Measurements from ENCODE around the gene WDFY4. TPM values are rescaled to one million over a fixed set of nuclear protein-coding genes. Genes with fewer than 3 reads are reported as not detected.

The WDFY4 gene
- total and polyA plus RNA-seq, 2 of the 13 experiments (the other 11 are each of a cell fraction or from before 2014, with no cell fraction given), result not detected

DNA sequence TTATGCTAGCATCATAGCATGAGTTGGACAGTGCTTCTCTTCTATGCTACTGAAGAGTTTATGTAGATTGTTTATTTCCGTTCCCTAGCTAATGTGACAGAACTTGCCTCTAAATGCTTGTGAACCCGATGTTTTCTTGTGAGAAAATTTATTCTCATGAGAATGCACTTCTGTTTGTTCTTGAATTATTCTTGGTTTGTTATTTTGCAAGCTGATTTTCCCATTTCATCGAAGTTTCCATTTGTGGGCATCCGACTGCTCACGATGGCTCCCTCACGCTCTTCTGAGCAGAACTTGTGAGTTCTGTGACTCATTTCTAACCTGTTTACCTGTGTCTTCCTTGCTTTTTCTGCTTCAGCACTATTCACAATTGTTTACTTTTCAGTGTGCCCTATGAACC, 59.9 kb downstream of the WDFY4 start:
- ChIA-PET POLR2A (no interaction called here), CTCF (ENCODE audit: low intra/inter-chr PET ratio, low total read pairs) (no interaction called here)
- no peaks in the 10 kb centered on the region for H3K4me1 ChIP-seq (ENCODE audit: insufficient read depth, low read length)
- peaks cover 0 to 3% of the 10 kb centered on the region in 2 experiments; a peak in 2 of 5 replicates for H3K27me3 ChIP-seq (ENCODE audit: control insufficient read depth in 1 of 2, insufficient read depth in 2 of 2, low read length in 2 of 2)
- H3K36me3 ChIP-seq (replicated peaks in 1 of 2; ENCODE audit: control insufficient read depth in 1 of 2, insufficient read depth in 2 of 2, low read length in 2 of 2), result no peaks in the 10 kb centered on the region
- no peak for DNase-seq (ENCODE audit: low spot score)
- no peak overlapping the region for H3K4me3 ChIP-seq (replicated peaks in 1 of 3; ENCODE audit: insufficient read depth in 1 of 3, low read depth in 2 of 3, low read length in 3 of 3)
- no peaks in the 10 kb centered on the region for H3K79me2 ChIP-seq (ENCODE audit: insufficient read depth, low read length)
- no peak for FAIRE-seq
- no peak overlapping the region for H3K27ac ChIP-seq (ENCODE audit: extremely low read length, insufficient read depth, low read length)
- intact Hi-C loops (cut with micrococcal nuclease; ENCODE audit: unreplicated experiment) (loop anchor here (10.0 kb wide), 1 partner anchor 80 kb away; no protein-coding TSS in a partner anchor), in situ Hi-C loops (cut with HindIII; ENCODE audit: extremely low pct_ligation_motif_present, low pct_unique_long_range_greater_than_20kb) (no loop called here)
- no peak overlapping the region for H3K4me2 ChIP-seq (ENCODE audit: low read depth, low read length)
- no peak overlapping the region for H2AFZ ChIP-seq (ENCODE audit: low read length)
- TF ChIP-seq ZNF614 (CRISPR knock-in tag; IDR thresholded peaks at IDR 0.05; ENCODE audit: borderline replicate concordance), result no peak
- TF ChIP-seq FOXP1 (IDR thresholded peaks at IDR 0.05), result no peak
- TF ChIP-seq FOXP1 (CRISPR knock-in tag; IDR thresholded peaks at IDR 0.05), result 0 out of 2 replicates have a peak, but pooled peaks have one; percentile 12
- no peak for ATAC-seq
- WGBS (ENCODE audit: low lambda C conversion rate), result 29% methylated on average over 6 of the region's 6 CpGs
- BruUV-seq (replicated peaks), result no TSS peak
- H3K9me3 ChIP-seq (ENCODE audit: low read length), result no peaks in the 10 kb centered on the region
- no peaks in the 10 kb centered on the region for H4K20me1 ChIP-seq (ENCODE audit: insufficient read depth, low read length)
- H3K9ac ChIP-seq (ENCODE audit: insufficient read depth, low read depth, low read length), result no peak overlapping the region

DNA sequence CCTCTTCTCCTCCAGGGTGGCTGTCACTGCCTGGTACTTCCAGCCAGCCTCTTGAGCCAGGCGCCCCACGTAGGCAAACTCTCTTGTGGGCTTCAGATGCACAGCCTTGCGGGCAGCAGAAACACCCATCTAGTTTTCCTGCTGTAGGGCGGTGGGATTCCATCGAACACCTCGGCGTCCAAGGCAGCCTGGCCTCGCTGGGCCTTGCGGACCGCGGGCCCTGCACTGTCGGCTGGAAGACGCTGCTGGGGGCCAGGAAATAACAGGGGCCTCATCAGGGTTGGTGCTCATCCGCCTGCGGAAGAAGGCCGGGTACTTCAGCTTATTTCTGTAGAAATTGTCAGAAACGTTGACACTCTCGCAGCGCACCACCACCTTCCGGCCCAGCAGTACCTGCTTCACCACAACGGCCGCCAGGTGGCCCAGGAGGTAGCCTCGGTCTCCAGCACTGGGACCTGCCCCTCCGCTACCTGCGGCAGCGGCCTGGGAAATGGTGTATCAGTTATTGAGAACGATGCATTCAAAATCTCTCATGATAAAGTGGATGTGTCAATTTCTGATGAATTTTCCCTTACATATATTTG, 61.1 kb downstream of the WDFY4 start:
- TF ChIP-seq, protein P1, sequence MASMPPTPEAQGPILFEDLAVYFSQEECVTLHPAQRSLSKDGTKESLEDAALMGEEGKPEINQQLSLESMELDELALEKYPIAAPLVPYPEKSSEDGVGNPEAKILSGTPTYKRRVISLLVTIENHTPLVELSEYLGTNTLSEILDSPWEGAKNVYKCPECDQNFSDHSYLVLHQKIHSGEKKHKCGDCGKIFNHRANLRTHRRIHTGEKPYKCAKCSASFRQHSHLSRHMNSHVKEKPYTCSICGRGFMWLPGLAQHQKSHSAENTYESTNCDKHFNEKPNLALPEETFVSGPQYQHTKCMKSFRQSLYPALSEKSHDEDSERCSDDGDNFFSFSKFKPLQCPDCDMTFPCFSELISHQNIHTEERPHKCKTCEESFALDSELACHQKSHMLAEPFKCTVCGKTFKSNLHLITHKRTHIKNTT (CRISPR knock-in tag; IDR thresholded peaks at IDR 0.05), result no peak
- TF ChIP-seq, protein P2, sequence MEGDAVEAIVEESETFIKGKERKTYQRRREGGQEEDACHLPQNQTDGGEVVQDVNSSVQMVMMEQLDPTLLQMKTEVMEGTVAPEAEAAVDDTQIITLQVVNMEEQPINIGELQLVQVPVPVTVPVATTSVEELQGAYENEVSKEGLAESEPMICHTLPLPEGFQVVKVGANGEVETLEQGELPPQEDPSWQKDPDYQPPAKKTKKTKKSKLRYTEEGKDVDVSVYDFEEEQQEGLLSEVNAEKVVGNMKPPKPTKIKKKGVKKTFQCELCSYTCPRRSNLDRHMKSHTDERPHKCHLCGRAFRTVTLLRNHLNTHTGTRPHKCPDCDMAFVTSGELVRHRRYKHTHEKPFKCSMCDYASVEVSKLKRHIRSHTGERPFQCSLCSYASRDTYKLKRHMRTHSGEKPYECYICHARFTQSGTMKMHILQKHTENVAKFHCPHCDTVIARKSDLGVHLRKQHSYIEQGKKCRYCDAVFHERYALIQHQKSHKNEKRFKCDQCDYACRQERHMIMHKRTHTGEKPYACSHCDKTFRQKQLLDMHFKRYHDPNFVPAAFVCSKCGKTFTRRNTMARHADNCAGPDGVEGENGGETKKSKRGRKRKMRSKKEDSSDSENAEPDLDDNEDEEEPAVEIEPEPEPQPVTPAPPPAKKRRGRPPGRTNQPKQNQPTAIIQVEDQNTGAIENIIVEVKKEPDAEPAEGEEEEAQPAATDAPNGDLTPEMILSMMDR (CRISPR knock-in tag; IDR thresholded peaks at IDR 0.05), result peak; percentile 59
- peak; percentile 29; the same call in 1 of the 2 replicates for TF ChIP-seq STAG1 (CRISPR knock-in tag; IDR thresholded peaks at IDR 0.05)
- DNase-seq (ENCODE audit: low spot score), result no peak
- BruUV-seq (replicated peaks), result no TSS peak
- H4K20me1 ChIP-seq (ENCODE audit: insufficient read depth, low read length), result no peaks in the 10 kb centered on the region
- peaks cover 0 to 3% of the 10 kb centered on the region in 2 experiments; a peak in 2 of 5 replicates for H3K27me3 ChIP-seq (ENCODE audit: control insufficient read depth in 1 of 2, insufficient read depth in 2 of 2, low read length in 2 of 2)
- H2AFZ ChIP-seq (ENCODE audit: low read length), result no peak overlapping the region
- POLR2A ChIA-PET, result no interaction called here
- in situ Hi-C loops (cut with HindIII; ENCODE audit: extremely low pct_ligation_motif_present, low pct_unique_long_range_greater_than_20kb), result no loop called here
- WGBS (ENCODE audit: low lambda C conversion rate), result 28% methylated on average over 7 of the region's 27 CpGs
- no peak for FAIRE-seq
- H3K36me3 ChIP-seq (replicated peaks in 1 of 2; ENCODE audit: control insufficient read depth in 1 of 2, insufficient read depth in 2 of 2, low read length in 2 of 2), result no peaks in the 10 kb centered on the region
- H3K4me1 ChIP-seq (ENCODE audit: insufficient read depth, low read length), result no peaks in the 10 kb centered on the region
- no peak overlapping the region for H3K4me3 ChIP-seq (replicated peaks in 1 of 3; ENCODE audit: insufficient read depth in 1 of 3, low read depth in 2 of 3, low read length in 3 of 3)
- H3K27ac ChIP-seq (ENCODE audit: extremely low read length, insufficient read depth, low read length), result no peak overlapping the region
- H3K9me3 ChIP-seq (ENCODE audit: low read length), result no peaks in the 10 kb centered on the region
- CTCF ChIA-PET (ENCODE audit: low intra/inter-chr PET ratio, low total read pairs), result no interaction called here
- H3K79me2 ChIP-seq (ENCODE audit: insufficient read depth, low read length), result no peaks in the 10 kb centered on the region
- ATAC-seq, result peak; percentile 98
- H3K9ac ChIP-seq (ENCODE audit: insufficient read depth, low read depth, low read length), result no peak overlapping the region
- H3K4me2 ChIP-seq (ENCODE audit: low read depth, low read length), result no peak overlapping the region
- intact Hi-C loops (cut with micrococcal nuclease; ENCODE audit: unreplicated experiment), result loop anchor here (10.0 kb wide), 1 partner anchor 79 kb away; no protein-coding TSS in a partner anchor

Measured in HepG2 (cell line).